K562 (cell line): ENCODE results near the gene ZBTB16. TPM values are rescaled to one million over a fixed set of nuclear protein-coding genes. Genes with fewer than 3 reads are reported as not detected.
A peak's percentile ranks its signal among the peaks of the same experiment; 100 is the strongest.

Experiments
- CXXC5 ChIP-seq: fragments of 250-450 bp; sonication (Bioruptor Pico); IDR thresholded peaks from 2 replicates; pipeline ENCODE4 v1.8.0; 2022; ENCODE audit warnings: inconsistent platforms, mild to moderate bottlenecking, moderate library complexity
- ETV1 ChIP-seq: fragments of 450-650 bp; conservative IDR thresholded peaks from 2 replicates; pipeline ENCODE4 v1.6.1; 2016; ENCODE audit warnings: missing genetic modification characterization, control low read depth, low read depth, missing compliant biosample characterization
- IFI16 ChIP-seq: fragments of 250-450 bp; sonication (Bioruptor Pico); IDR thresholded peaks from 2 replicates; pipeline ENCODE4 v2.1.2; 2022; ENCODE audit warnings: mild to moderate bottlenecking, inconsistent platforms
- PHF21A ChIP-seq: fragments of 450-650 bp; IDR thresholded peaks from 2 replicates; pipeline ENCODE4 v1.6.1; 2017; ENCODE audit warnings: low read depth, borderline replicate concordance
- POLR3G ChIP-seq: IDR thresholded peaks from 2 replicates; pipeline ENCODE4 v1.6.1; 2011; ENCODE audit not compliant: insufficient read length, insufficient replicate concordance; ENCODE audit errors: extremely low read depth
- TAF7 ChIP-seq: fragments of 450-650 bp; IDR thresholded peaks from 2 replicates; pipeline ENCODE4 v1.6.1; 2016; ENCODE audit warnings: missing genetic modification characterization, missing compliant biosample characterization
- TBL1XR1 ChIP-seq, 2 experiments: IDR thresholded peaks; 2 replicates each; pipeline ENCODE4 v1.6.1; 2012; ENCODE audit warnings: improper control_type of control experiment in 2 of 2, low read length in 2 of 2, mild to moderate bottlenecking in 1 of 2
- TCF3 ChIP-seq: sonication (generic); formaldehyde crosslinking; IDR thresholded peaks from 2 replicates; pipeline ENCODE4 v1.4.0; 2020; ENCODE audit warnings: mild to moderate bottlenecking, missing genetic modification reagents
- ZNF263 ChIP-seq: sonication (generic); formaldehyde crosslinking; IDR thresholded peaks from 2 replicates; pipeline ENCODE4 v1.8.0; 2022; ENCODE audit warnings: mild to moderate bottlenecking, missing genetic modification reagents, borderline replicate concordance
- ZNF717 ChIP-seq: fragments of 250-450 bp; sonication (Bioruptor Pico); IDR thresholded peaks from 2 replicates; pipeline ENCODE4 v1.5.0; 2021
- ZNF778 ChIP-seq: fragments of 450-650 bp; formaldehyde crosslinking; IDR thresholded peaks from 2 replicates; pipeline ENCODE4 v1.4.0; 2020; ENCODE audit warnings: mild to moderate bottlenecking, moderate library complexity
- polyA plus RNA-seq, 8 experiments: library from polyadenylated mRNA; depleted of rRNA in 4 of 8; stranded (reverse) in 5 of 8; unstranded in 3 of 8; fragments of >200 nt; fragmentation: Nextera tagmentation in 2 of 8; fragmentation: Illumina TruSeq in 1 of 8; extraction: Ambion mirVana in 2 of 8; extraction: Trizol in 1 of 8; gene quantifications; 2 replicates each; pipeline versions ENCODE4 v1.2.1 to v1.2.3, GENCODE V29; 2011 to 2014; ENCODE audit warnings: inconsistent platforms in 1 of 8, missing spikeins in 1 of 8
- total RNA-seq, 7 experiments: library from RNA; depleted of rRNA in 6 of 7; stranded (reverse); fragments of >200 nt in 6 of 7; fragmentation: Illumina TruSeq in 2 of 7; extraction: Trizol in 2 of 7; gene quantifications; 2 replicates each; pipeline versions ENCODE4 v1.2.1 to v1.2.3, GENCODE V29; 2011 to 2021; ENCODE audit warnings: low replicate concordance in 1 of 7
- TF ChIP-seq, protein P1 (sequence below): fragments of 150-350 bp; conservative IDR thresholded peaks from 2 replicates; pipeline ENCODE4 v1.6.1; 2014; ENCODE audit warnings: low read length
- TF ChIP-seq, protein P2 (sequence below): IDR thresholded peaks from 3 replicates; pipeline ENCODE4 v1.6.1; 2011; ENCODE audit warnings: borderline replicate concordance, mild to moderate bottlenecking; ENCODE audit not compliant: insufficient read length, insufficient read depth
- TF ChIP-seq, protein P3 (sequence below): fragments of 200-800 bp; sonication (Bioruptor generic); IDR thresholded peaks from 2 replicates; pipeline ENCODE4 v1.6.1; 2017; ENCODE audit warnings: missing genetic modification characterization, missing compliant biosample characterization
- TF ChIP-seq, protein P4 (sequence below), 3 experiments: IDR thresholded peaks in 2 of 3; conservative IDR thresholded peaks in 1 of 3; 2 replicates each; pipeline ENCODE4 v1.5.1; 2011 to 2012; ENCODE audit warnings: low read length in 3 of 3, mild to moderate bottlenecking in 3 of 3, control low read depth in 2 of 3, improper control_type of control experiment in 1 of 3, inconsistent platforms in 1 of 3, low read depth in 1 of 3, mixed read lengths in 1 of 3, moderate library complexity in 1 of 3; ENCODE audit not compliant: insufficient read depth in 2 of 3
- TF ChIP-seq, protein P5 (sequence below): sonication (generic); formaldehyde crosslinking; IDR thresholded peaks from 2 replicates; pipeline ENCODE4 v1.8.0; 2022; ENCODE audit warnings: mild to moderate bottlenecking, low read depth, missing genetic modification reagents

Gene ZBTB16
- total and polyA plus RNA-seq, 9 of the 15 experiments (the other 6 are each of a cell fraction or from before 2014, with no cell fraction given) = 0.06 to 0.40 (median 0.24) TPM; not detected in 4

DNA sequence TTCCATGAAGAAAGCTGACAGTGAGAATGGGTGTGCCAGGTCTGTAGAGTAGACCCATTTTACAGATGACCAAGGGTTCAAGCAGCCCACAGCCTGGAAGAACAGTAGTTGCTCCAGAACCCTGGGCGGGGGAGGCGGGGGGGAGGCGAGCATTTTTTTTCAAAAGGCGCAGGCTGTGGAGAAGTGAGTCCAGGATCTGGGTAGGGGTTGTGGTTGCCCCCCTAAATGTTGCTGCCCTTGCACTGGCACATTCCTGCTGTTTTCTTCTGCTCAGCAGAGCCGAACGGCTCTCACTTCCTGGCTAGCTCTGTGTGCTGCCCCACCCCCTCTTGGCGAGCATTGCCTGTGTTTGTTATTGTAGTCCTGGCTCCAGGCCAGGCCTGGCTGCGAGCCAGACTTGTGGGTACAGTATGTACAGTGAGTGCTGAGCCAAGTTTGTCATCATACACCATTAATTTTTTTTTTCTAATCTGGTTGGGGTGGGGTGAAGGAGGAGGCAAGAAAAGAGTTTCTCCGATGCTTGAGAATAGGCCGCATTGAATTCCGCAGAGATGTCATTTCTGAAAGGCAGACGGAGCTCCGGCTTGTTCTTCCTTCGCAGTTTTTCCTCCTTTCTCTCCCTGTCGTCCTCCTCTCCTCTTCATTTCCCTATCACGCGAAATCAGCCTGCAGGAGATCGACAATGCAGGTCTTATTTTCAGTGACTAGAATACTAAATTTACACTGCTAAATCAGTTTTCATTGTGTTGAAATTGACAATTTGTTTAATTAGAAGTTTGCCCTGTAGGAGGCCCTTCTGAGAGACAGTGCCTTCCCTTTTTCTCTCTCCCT lies 100.5 kb downstream of the ZBTB16 start (continued):
- TF ChIP-seq, protein P1, sequence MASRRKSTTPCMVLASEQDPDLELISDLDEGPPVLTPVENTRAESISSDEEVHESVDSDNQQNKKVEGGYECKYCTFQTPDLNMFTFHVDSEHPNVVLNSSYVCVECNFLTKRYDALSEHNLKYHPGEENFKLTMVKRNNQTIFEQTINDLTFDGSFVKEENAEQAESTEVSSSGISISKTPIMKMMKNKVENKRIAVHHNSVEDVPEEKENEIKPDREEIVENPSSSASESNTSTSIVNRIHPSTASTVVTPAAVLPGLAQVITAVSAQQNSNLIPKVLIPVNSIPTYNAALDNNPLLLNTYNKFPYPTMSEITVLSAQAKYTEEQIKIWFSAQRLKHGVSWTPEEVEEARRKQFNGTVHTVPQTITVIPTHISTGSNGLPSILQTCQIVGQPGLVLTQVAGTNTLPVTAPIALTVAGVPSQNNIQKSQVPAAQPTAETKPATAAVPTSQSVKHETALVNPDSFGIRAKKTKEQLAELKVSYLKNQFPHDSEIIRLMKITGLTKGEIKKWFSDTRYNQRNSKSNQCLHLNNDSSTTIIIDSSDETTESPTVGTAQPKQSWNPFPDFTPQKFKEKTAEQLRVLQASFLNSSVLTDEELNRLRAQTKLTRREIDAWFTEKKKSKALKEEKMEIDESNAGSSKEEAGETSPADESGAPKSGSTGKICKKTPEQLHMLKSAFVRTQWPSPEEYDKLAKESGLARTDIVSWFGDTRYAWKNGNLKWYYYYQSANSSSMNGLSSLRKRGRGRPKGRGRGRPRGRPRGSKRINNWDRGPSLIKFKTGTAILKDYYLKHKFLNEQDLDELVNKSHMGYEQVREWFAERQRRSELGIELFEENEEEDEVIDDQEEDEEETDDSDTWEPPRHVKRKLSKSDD = no peak
- TF ChIP-seq POLR3G = no peak
- TF ChIP-seq, protein P2, sequence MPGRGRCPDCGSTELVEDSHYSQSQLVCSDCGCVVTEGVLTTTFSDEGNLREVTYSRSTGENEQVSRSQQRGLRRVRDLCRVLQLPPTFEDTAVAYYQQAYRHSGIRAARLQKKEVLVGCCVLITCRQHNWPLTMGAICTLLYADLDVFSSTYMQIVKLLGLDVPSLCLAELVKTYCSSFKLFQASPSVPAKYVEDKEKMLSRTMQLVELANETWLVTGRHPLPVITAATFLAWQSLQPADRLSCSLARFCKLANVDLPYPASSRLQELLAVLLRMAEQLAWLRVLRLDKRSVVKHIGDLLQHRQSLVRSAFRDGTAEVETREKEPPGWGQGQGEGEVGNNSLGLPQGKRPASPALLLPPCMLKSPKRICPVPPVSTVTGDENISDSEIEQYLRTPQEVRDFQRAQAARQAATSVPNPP = no peak
- TF ChIP-seq TAF7 (tag) = no peak
- peak; percentile 53 to 85; a peak in 2 of 4 replicates for TF ChIP-seq TBL1XR1 (IDR thresholded peaks at IDR 0.05; ENCODE audit: low read length in 2 of 2)
- no peak for TF ChIP-seq PHF21A
- TF ChIP-seq CXXC5 (CRISPR knock-in tag) = peak; percentile 13; the same call in 1 of the 2 replicates
- TF ChIP-seq TCF3 (CRISPR knock-in tag) = peak; percentile 44
- TF ChIP-seq, protein P3, sequence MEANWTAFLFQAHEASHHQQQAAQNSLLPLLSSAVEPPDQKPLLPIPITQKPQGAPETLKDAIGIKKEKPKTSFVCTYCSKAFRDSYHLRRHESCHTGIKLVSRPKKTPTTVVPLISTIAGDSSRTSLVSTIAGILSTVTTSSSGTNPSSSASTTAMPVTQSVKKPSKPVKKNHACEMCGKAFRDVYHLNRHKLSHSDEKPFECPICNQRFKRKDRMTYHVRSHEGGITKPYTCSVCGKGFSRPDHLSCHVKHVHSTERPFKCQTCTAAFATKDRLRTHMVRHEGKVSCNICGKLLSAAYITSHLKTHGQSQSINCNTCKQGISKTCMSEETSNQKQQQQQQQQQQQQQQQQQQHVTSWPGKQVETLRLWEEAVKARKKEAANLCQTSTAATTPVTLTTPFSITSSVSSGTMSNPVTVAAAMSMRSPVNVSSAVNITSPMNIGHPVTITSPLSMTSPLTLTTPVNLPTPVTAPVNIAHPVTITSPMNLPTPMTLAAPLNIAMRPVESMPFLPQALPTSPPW (CRISPR knock-in tag) = peak; percentile 70
- TF ChIP-seq, protein P4, sequence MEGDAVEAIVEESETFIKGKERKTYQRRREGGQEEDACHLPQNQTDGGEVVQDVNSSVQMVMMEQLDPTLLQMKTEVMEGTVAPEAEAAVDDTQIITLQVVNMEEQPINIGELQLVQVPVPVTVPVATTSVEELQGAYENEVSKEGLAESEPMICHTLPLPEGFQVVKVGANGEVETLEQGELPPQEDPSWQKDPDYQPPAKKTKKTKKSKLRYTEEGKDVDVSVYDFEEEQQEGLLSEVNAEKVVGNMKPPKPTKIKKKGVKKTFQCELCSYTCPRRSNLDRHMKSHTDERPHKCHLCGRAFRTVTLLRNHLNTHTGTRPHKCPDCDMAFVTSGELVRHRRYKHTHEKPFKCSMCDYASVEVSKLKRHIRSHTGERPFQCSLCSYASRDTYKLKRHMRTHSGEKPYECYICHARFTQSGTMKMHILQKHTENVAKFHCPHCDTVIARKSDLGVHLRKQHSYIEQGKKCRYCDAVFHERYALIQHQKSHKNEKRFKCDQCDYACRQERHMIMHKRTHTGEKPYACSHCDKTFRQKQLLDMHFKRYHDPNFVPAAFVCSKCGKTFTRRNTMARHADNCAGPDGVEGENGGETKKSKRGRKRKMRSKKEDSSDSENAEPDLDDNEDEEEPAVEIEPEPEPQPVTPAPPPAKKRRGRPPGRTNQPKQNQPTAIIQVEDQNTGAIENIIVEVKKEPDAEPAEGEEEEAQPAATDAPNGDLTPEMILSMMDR (IDR thresholded peaks at IDR 0.05 in 2 of 3, conservative IDR thresholded peaks at IDR 0.05 in 1 of 3; ENCODE audit: insufficient read depth in 2 of 3, low read depth in 1 of 3, low read length in 3 of 3) = no peak
- TF ChIP-seq, protein P5, sequence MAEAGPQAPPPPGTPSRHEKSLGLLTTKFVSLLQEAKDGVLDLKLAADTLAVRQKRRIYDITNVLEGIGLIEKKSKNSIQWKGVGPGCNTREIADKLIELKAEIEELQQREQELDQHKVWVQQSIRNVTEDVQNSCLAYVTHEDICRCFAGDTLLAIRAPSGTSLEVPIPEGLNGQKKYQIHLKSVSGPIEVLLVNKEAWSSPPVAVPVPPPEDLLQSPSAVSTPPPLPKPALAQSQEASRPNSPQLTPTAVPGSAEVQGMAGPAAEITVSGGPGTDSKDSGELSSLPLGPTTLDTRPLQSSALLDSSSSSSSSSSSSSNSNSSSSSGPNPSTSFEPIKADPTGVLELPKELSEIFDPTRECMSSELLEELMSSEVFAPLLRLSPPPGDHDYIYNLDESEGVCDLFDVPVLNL (CRISPR knock-in tag) = no peak
- TF ChIP-seq ZNF778 (CRISPR knock-in tag) = no peak
- TF ChIP-seq ETV1 (tag) = peak; percentile 78
- no peak for TF ChIP-seq ZNF717 (CRISPR knock-in tag)
- no peak for TF ChIP-seq ZNF263 (CRISPR knock-in tag)
- no peak for TF ChIP-seq IFI16
